ENCODE measurements around the gene CCR9.

- no peak for TF ChIP-seq CTCF (IDR thresholded peaks at IDR 0.05 in 2 of 3, conservative IDR thresholded peaks at IDR 0.05 in 1 of 3; ENCODE audit: borderline replicate concordance in 1 of 3, insufficient read depth in 1 of 3, low read depth in 2 of 3, low read length in 2 of 3)
- TF ChIP-seq ZNF274 (IDR thresholded peaks at IDR 0.05; ENCODE audit: low read depth, low read length): no peak
- no peak for TF ChIP-seq TCF7L2 (IDR thresholded peaks at IDR 0.05; ENCODE audit: borderline replicate concordance, extremely low read depth, insufficient read depth, insufficient read length)
- TF ChIP-seq POLR2A (IDR thresholded peaks at IDR 0.05; ENCODE audit: borderline replicate concordance, extremely low read depth, insufficient read depth, insufficient read length): no peak
- no peak for TF ChIP-seq SIN3A (IDR thresholded peaks at IDR 0.05; ENCODE audit: low read depth)
- no peak for TF ChIP-seq POLR2AphosphoS5 (IDR thresholded peaks at IDR 0.05; ENCODE audit: low read depth, low read length)
- no peak for TF ChIP-seq MAX (IDR thresholded peaks at IDR 0.05)
- no peak for TF ChIP-seq CBX3 (IDR thresholded peaks at IDR 0.05; ENCODE audit: low read depth)
- no peak for TF ChIP-seq ATF3 (IDR thresholded peaks at IDR 0.05)
Measured at GRCh38 chr3:45931496-45931895, 45.2 kb downstream of the CCR9 start.

Measured in HCT116 (cell line).